Bronchial epithelial cell (primary cell): ENCODE measurements around the gene PIH1D1. TPM values are rescaled to one million over a fixed set of nuclear protein-coding genes. Genes with fewer than 3 reads are reported as not detected.
"Not testable (repeated sequence)": the region's sequence is repeated elsewhere in the genome, so short reads cannot be mapped to it uniquely, and the experiment has no call there.

Experiments used
- DNase-seq: peaks from one replicate; pipeline ENCODE4 v3.0.0-alpha.2; 2010; ENCODE audit warnings: low read depth
- FAIRE-seq: peaks from 2 replicates; lab custom pipeline; 2011; peaks lifted over from hg19 to GRCh38; lab: Jason Lieb, UNC
- H3K27me3 ChIP-seq: 2 replicates; pipeline ENCODE4 v1.5.1; 2011; ENCODE audit warnings: low read length; ENCODE audit not compliant: control insufficient read depth, insufficient read depth
- H3K36me3 ChIP-seq: 2 replicates; pipeline ENCODE4 v1.5.1; 2011; ENCODE audit warnings: low read length; ENCODE audit not compliant: control insufficient read depth, insufficient read depth
- H3K4me3 ChIP-seq: 2 replicates; pipeline ENCODE4 v1.5.1; 2011; ENCODE audit warnings: mild to moderate bottlenecking, low read depth, low read length, control low read depth
- CTCF ChIP-seq: IDR thresholded peaks from 2 replicates; pipeline ENCODE4 v1.5.1; 2011; ENCODE audit warnings: mild to moderate bottlenecking, moderate library complexity, low read length, control low read depth, inconsistent platforms; ENCODE audit not compliant: insufficient read depth, severe bottlenecking
- total RNA-seq: library from RNA; depleted of rRNA; stranded (reverse); fragments of >200 nt; gene quantifications from 2 replicates; pipeline ENCODE4 v1.2.1, GENCODE V29; 2014

PIH1D1 gene
- total RNA-seq, 1 donor from 2014 or later = 115 TPM

DNA sequence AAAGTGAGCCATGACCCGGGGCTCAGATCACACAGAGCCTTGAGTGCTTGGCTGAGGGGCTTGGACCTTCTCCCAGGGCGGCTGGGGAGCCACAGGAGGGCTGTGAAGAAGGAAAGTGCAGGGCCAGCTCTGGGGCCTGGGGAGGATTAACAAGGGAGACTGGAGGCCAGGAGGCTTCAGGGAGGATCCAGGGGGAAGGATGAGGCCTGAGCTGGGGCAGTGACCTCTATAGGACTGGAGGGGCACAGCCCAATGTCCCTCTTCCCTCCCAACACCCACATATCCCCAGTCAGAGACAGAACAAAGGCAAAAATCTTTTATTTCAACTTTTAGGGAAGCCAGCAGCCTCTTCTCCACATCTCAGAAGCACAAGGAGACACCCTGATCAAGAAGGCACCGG lies 5.6 kb downstream of the PIH1D1 start:
- FAIRE-seq = no peak
- H3K27me3 ChIP-seq = peaks cover 8% of the 10 kb centered on the region
- no peak overlapping the region for H3K4me3 ChIP-seq
- DNase-seq = no peak
- H3K36me3 ChIP-seq = peaks cover 15% of the 10 kb centered on the region
- TF ChIP-seq CTCF = no peak

GRCh38 chr19:49444100-49444700 lies 7.4 kb downstream of the PIH1D1 start:
- FAIRE-seq, H3K4me3 ChIP-seq, DNase-seq: not testable (repeated sequence)
- Histone ChIP-seq H3K27me3 (peaks cover 19% of the 10 kb centered on the region), H3K36me3 (peaks cover 15% of the 10 kb centered on the region)

GRCh38 chr19:49443366-49444099 lies 8.1 kb downstream of the PIH1D1 start:
- H3K27me3 ChIP-seq = peaks cover 25% of the 10 kb centered on the region
- DNase-seq = peak; percentile 78
- peaks cover 15% of the 10 kb centered on the region for H3K36me3 ChIP-seq
- peak overlapping the region; percentile 71 for H3K4me3 ChIP-seq
- peak; percentile 64 for FAIRE-seq
- TF ChIP-seq CTCF = peak; percentile 91

DNA sequence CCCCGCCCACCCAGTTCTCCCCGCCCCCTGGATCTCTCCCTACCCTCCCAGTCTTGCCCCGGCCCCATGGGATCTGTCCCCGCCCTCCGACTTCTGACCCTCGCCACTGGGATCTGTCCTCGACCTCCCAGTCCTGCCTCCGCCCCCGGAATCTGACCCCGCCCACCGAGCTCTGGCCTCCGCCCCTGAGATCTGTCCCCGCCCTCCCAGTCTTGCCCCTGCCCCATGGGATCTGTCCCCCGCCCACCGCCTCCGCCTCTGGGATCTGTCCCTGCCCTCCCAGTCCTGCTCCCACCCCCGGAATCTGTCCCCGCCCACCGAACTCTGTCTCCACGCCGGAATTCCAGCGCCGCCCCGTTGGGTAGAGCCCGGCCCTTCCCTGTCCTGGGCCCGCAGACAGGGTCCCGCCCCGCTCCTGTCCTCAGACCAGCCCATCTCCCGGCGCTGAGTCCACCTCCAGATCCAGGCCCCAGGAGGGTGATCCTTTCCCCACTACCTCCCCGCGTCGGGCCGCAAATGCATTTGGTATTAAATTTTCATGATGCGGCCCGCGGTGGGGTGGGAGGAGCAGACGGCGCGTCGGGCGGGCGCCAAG lies 8.7 kb downstream of the PIH1D1 start:
- H3K36me3 ChIP-seq = peaks cover 9% of the 10 kb centered on the region
- peaks cover 31% of the 10 kb centered on the region for H3K27me3 ChIP-seq
- no peak for TF ChIP-seq CTCF
- H3K4me3 ChIP-seq = peak overlapping the region; percentile 71
- FAIRE-seq = no peak
- peak; percentile 77 for DNase-seq

GRCh38 chr19:49442354-49442753 lies 9.3 kb downstream of the PIH1D1 start:
- no peak for TF ChIP-seq CTCF
- H3K4me3 ChIP-seq = peak overlapping the region; percentile 71
- no peak for DNase-seq
- no peak for FAIRE-seq
- peaks cover 9% of the 10 kb centered on the region for H3K36me3 ChIP-seq
- peaks cover 36% of the 10 kb centered on the region for H3K27me3 ChIP-seq

GRCh38 chr19:49441960-49442350 lies 9.7 kb downstream of the PIH1D1 start:
- Histone ChIP-seq H3K27me3 (peaks cover 38% of the 10 kb centered on the region), H3K36me3 (peaks cover 5% of the 10 kb centered on the region), H3K4me3 (no peak overlapping the region)
- DNase-seq (no peak), FAIRE-seq (no peak)
- no peak for TF ChIP-seq CTCF
